H1 (cell line): ENCODE measurements around the gene CX3CL1. TPM values are rescaled to one million over a fixed set of nuclear protein-coding genes. Genes with fewer than 3 reads are reported as not detected.

ENCODE experiments used
- ATF3 ChIP-seq: IDR thresholded peaks from 2 replicates; pipeline ENCODE4 v1.6.1; 2011; ENCODE audit warnings: low read depth, mild to moderate bottlenecking, low read length; ENCODE audit not compliant: insufficient read depth
- CEBPB ChIP-seq: IDR thresholded peaks from 2 replicates; pipeline ENCODE4 v1.6.1; 2012; ENCODE audit warnings: low read depth, low read length
- CHD7 ChIP-seq: fragments of 300-600 bp; sonication (generic); IDR thresholded peaks from 2 replicates; pipeline ENCODE4 v1.7.1; 2012; ENCODE audit warnings: low read length, moderate library complexity, mild to moderate bottlenecking, inconsistent platforms; ENCODE audit not compliant: insufficient replicate concordance
- CTBP2 ChIP-seq: IDR thresholded peaks from 2 replicates; pipeline ENCODE4 v1.7.0; 2011; ENCODE audit warnings: borderline replicate concordance, mild to moderate bottlenecking, moderate library complexity, mixed read lengths, low read length; ENCODE audit not compliant: insufficient read depth, insufficient read length
- HDAC2 ChIP-seq, 2 experiments: fragments of 300-600 bp in 1 of 2; sonication (generic) in 1 of 2; IDR thresholded peaks; 2 replicates each; pipeline ENCODE4 v1.6.1; 2011 to 2012; ENCODE audit warnings: low read depth in 2 of 2, low read length in 2 of 2, mild to moderate bottlenecking in 2 of 2, moderate library complexity in 2 of 2, borderline replicate concordance in 1 of 2, inconsistent platforms in 1 of 2
- MAFK ChIP-seq: IDR thresholded peaks from 2 replicates; pipeline ENCODE4 v1.6.1; 2012; ENCODE audit warnings: low read depth, mild to moderate bottlenecking, improper control_type of control experiment, low read length
- RBBP5 ChIP-seq: IDR thresholded peaks from 2 replicates; pipeline ENCODE4 v1.7.1; 2012; ENCODE audit warnings: low read depth, mild to moderate bottlenecking, inconsistent platforms, low read length, moderate library complexity, borderline replicate concordance
- SIRT6 ChIP-seq: IDR thresholded peaks from one replicate; pipeline ENCODE4 v1.7.1; 2012; ENCODE audit warnings: low read length, inconsistent platforms
- SP4 ChIP-seq: IDR thresholded peaks from 2 replicates; pipeline ENCODE4 v1.6.1; 2012; ENCODE audit warnings: low read length, inconsistent platforms
- TCF12 ChIP-seq: IDR thresholded peaks from 2 replicates; pipeline ENCODE4 v1.6.1; 2011; ENCODE audit warnings: low read depth, mild to moderate bottlenecking, low read length
- polyA plus RNA-seq, 7 experiments: library from polyadenylated mRNA; depleted of rRNA in 3 of 7; stranded (reverse) in 5 of 7; unstranded in 2 of 7; fragments of >200 nt in 5 of 7; fragments of 200-250 nt in 2 of 7; gene quantifications; 1 replicate in 5 of 7; 2 replicates in 1 of 7; 4 replicates in 1 of 7; pipeline versions ENCODE4 v1.2.1 to v1.2.3, GENCODE V29; 2011 to 2013; ENCODE audit warnings: missing spikeins in 2 of 7, mixed read lengths in 2 of 7
- total RNA-seq: library from RNA; stranded (reverse); fragmentation: NEBNext Ultra II Directional; extraction: Animal tissue kit (Norgen Biotek cat#: 25700); gene quantifications from 2 replicates; pipeline ENCODE4 v1.2.1, GENCODE V29; 2021

Gene CX3CL1
- total and polyA plus RNA-seq, 2 of the 8 experiments (the other 6 are each of a cell fraction or from before 2014, with no cell fraction given): 1.4 to 3.0 TPM

DNA sequence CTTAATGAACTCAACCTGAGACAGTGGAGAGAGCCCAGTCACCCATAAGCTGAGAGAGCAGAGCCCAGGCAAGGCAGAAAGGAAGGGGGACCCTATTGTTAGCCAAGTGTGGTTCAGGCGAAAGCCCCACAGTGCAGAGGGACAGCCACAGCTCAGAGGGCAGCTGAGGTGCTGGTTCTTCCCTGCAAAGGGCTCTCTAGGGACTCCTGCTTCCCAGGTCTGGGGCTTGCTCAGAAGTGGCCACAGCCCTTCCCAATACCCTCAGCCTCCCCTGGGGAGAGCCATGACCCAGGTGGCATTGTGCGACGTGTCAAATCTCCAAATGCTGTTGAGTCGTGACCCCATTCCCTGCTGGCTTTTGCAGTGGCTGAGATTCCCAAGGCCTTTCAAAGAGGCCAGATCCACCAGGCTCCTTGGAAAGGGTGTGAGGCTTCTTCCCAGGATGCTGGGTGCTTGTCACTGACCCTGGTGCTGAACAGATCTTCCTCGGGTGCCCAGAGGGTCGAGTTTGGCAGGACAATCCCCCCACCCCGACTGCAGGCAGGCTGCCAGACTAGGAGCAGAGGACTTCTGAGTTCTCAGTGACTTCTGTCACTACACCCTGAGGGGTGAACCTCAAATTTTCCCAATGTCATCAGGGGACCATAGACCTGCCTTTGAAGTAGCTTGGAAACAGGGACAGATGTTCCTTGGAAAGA, 29.8 kb downstream of the CX3CL1 start (continued):
- TF ChIP-seq CHD7: no peak
- TF ChIP-seq ATF3: no peak
- TF ChIP-seq CEBPB: no peak
- no peak for TF ChIP-seq HDAC2 (IDR thresholded peaks at IDR 0.05; ENCODE audit: borderline replicate concordance in 1 of 2, low read depth in 2 of 2, low read length in 2 of 2)
- no peak for TF ChIP-seq MAFK
- TF ChIP-seq RBBP5: no peak
- TF ChIP-seq TCF12: no peak
- TF ChIP-seq CTBP2: no peak
- no peak for TF ChIP-seq SP4
- TF ChIP-seq SIRT6: no peak
